Heart left ventricle (tissue), 16 donors: ENCODE measurements around the gene HS3ST3A1. TPM values are rescaled to one million over a fixed set of nuclear protein-coding genes. Genes with fewer than 3 reads are reported as not detected.

Experiments
- ATAC-seq, 4 donors: fragments of 200-7000 bp; cut with Tn5 transposase; one replicate each; pipeline ENCODE4 v1.9.1; 2020 to 2022; ENCODE audit warnings: moderate library complexity in 4 of 4, mild to moderate bottlenecking in 3 of 4, moderate number of reproducible peaks in 1 of 4
- DNase-seq, 5 donors: peaks; one replicate each; pipeline ENCODE4 v3.0.0-alpha.2; 2020
- H3K27ac ChIP-seq, 12 donors: fragments of 200-600 bp; sonication (generic) in 4 of 12; one replicate each; pipeline versions ENCODE4 v1.5.0 to v1.8.0; 2016 to 2022; ENCODE audit warnings: mild to moderate bottlenecking in 2 of 12
- H3K27me3 ChIP-seq, 9 donors: fragments of 200-600 bp; sonication (generic) in 2 of 9; one replicate each; pipeline versions ENCODE4 v1.5.1 to v1.8.0; 2016 to 2022; ENCODE audit warnings: mild to moderate bottlenecking in 3 of 9
- H3K36me3 ChIP-seq, 9 donors: fragments of 200-600 bp; sonication (generic) in 2 of 9; one replicate each; pipeline versions ENCODE4 v1.5.0 to v1.8.0; 2018 to 2022; ENCODE audit warnings: mild to moderate bottlenecking in 2 of 9
- H3K4me1 ChIP-seq, 12 donors: fragments of 200-600 bp; sonication (generic) in 4 of 12; one replicate each; pipeline versions ENCODE4 v1.5.0 to v1.8.0; 2016 to 2022; ENCODE audit warnings: mild to moderate bottlenecking in 3 of 12
- H3K4me3 ChIP-seq, 12 donors: fragments of 200-600 bp; sonication (generic) in 4 of 12; one replicate each; pipeline versions ENCODE4 v1.5.0 to v1.8.0; 2017 to 2022; ENCODE audit warnings: mild to moderate bottlenecking in 9 of 12, moderate library complexity in 4 of 12
- H3K9me3 ChIP-seq, 12 donors: fragments of 200-600 bp; sonication (generic) in 4 of 12; one replicate each; pipeline versions ENCODE4 v1.5.0 to v1.8.0; 2016 to 2022; ENCODE audit warnings: mild to moderate bottlenecking in 1 of 12
- POLR2A ChIP-seq, 2 donors: fragments of 450-650 bp; IDR thresholded peaks; one replicate each; pipeline ENCODE4 v1.6.1; 2017; ENCODE audit warnings: antibody characterized with exemption in 2 of 2, mild to moderate bottlenecking in 2 of 2, moderate library complexity in 2 of 2
- WGBS, 4 donors: extraction: QIAGEN DNeasy Blood & Tissue Kit in 2 of 4; methylation state at CpG; one replicate each; pipeline versions ENCODE4 v1.1.5 to v1.1.7; 2013 to 2018; 5-methylcytosine and 5-hydroxymethylcytosine counted together
- intact Hi-C, 10 donors: fragments of 100-400 bp; cut with DNase I; formaldehyde crosslinking; loops; one replicate each; pipeline versions ENCODE4 v1.11.1 to v1.14.2; 2022
- polyA plus RNA-seq, 2 donors: library from polyadenylated mRNA; stranded (reverse); fragments of 200-250 nt; gene quantifications; one replicate each; pipeline ENCODE4 v1.2.3, GENCODE V29; 2013
- total RNA-seq, 9 donors: library from RNA; depleted of rRNA in 2 of 9; stranded (reverse); fragments of >200 nt in 2 of 9; fragmentation: NEBNext Ultra II Directional in 3 of 9; extraction: Animal tissue kit (Norgen Biotek cat#: 25700) in 3 of 9; gene quantifications; one replicate each; pipeline versions ENCODE4 v1.1.0 to v1.2.4, GENCODE V29; 2016 to 2023
- TF ChIP-seq, protein P1 (sequence below), 12 donors: fragments of 200-600 bp; sonication (generic) in 4 of 12; IDR thresholded peaks; one replicate each; pipeline versions ENCODE4 v1.5.0 to v1.8.0; 2018 to 2022; ENCODE audit warnings: antibody characterized with exemption in 12 of 12, mild to moderate bottlenecking in 5 of 12
- donor health status: ischemic (EF 13 %, LVEDD 7.1; RV severe dilation, severe dysfunction).
- donor health status: healthy with polysubstance abuse.
- donor health status: DM: no; HTN: yes; CAD: no.
- donor health status: DM: no; HTN: no; CAD: no.
- donor health status: ischemic (EF 25% LVEDD 6.9; RV normal size, moderate dysfunction).
- donor health status: ischemic (EF 25% LVEDD 5.7; RV mildly dilated, moderate dysfunction).
- donor health status: healthy.
- donor health status: DM: yes; HTN: yes; CAD: no.
- donor health status: ischemic (EF 35%, LVEDD 5.7; RV mildly dilated, moderate dysfunction).
- donor health status: nonischemic (EF 11% LVEDD 7.7; RV severe dilation, severe dysfunction).
- donor health status: DM: yes; HTN: yes; CAD: no.
- donor health status: PGD.
- donor health status: ischemic (EF 29% LVEDD 5.4; RV normal size, mild dysfunction).
- donor health status: nonischemic (EF 23%, LVEDD 6.1; RV moderate dilation, normal function).

Gene HS3ST3A1
- total and polyA plus RNA-seq, 11 donors, result 0.08 to 5.7 (median 1.8) TPM

DNA sequence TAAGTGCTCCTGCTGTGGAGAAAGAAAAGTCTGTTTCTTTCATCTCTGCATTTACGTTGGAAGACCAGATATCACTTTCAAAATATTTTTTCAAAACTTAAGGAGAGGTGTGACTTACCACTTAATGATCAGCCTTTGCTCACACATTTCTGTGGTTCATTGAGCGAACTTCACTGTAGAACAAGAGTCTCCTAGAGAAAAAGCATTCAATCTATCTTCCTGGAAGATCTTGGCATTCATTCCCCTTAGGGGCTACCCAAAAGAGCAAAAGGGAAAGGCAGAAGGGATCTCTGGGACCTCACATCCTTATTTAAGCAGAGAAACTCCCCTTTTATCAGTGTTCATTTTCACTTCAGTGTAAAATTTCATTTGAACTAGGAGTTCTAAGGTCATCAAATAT lies 61.2 kb downstream of the HS3ST3A1 start:
- TF ChIP-seq, protein P1, sequence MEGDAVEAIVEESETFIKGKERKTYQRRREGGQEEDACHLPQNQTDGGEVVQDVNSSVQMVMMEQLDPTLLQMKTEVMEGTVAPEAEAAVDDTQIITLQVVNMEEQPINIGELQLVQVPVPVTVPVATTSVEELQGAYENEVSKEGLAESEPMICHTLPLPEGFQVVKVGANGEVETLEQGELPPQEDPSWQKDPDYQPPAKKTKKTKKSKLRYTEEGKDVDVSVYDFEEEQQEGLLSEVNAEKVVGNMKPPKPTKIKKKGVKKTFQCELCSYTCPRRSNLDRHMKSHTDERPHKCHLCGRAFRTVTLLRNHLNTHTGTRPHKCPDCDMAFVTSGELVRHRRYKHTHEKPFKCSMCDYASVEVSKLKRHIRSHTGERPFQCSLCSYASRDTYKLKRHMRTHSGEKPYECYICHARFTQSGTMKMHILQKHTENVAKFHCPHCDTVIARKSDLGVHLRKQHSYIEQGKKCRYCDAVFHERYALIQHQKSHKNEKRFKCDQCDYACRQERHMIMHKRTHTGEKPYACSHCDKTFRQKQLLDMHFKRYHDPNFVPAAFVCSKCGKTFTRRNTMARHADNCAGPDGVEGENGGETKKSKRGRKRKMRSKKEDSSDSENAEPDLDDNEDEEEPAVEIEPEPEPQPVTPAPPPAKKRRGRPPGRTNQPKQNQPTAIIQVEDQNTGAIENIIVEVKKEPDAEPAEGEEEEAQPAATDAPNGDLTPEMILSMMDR (IDR thresholded peaks at IDR 0.05), result no peak
- no peak for TF ChIP-seq POLR2A (IDR thresholded peaks at IDR 0.05)

DNA sequence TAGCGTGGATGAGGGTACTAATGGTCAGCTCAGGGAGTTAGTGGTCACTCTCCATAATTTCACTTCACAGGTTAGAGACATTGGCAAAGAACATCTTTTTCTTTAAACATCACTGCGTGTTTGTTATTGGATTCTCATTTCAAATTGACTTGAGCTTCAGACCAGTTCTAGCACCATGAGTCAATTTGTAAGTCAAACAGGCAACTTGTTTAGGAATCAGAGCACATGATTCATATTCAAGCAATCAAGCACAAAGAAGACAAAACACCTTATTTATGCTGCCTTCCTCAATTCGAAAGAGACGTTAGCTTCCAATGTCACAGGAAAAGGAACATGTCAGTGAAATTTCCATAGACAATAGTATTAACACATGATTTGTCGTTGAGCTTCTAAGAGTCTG lies 62.3 kb downstream of the HS3ST3A1 start:
- intact Hi-C loops, result no loop called here
- TF ChIP-seq POLR2A (IDR thresholded peaks at IDR 0.05), result no peak
- TF ChIP-seq, protein P1 (IDR thresholded peaks at IDR 0.05), result no peak
- H3K9me3 ChIP-seq, result peaks cover 0 to 14% (median 4%) of the 10 kb centered on the region in 12 donors
- H3K4me3 ChIP-seq, result no peak overlapping the region
- no peak for DNase-seq
- no peaks in the 10 kb centered on the region for H3K27me3 ChIP-seq
- WGBS, 4 donors, result 85 to 90% (median 87%) methylated on average over 5 of the region's 5 CpGs
- no peak overlapping the region for H3K27ac ChIP-seq
- H3K4me1 ChIP-seq, result peaks cover 0 to 10% (median 0%) of the 10 kb centered on the region in 12 donors
- H3K36me3 ChIP-seq, result no peaks in the 10 kb centered on the region
- no peak for ATAC-seq

More for the DNA sequence above, 61.2 kb downstream of the HS3ST3A1 start:
- Histone ChIP-seq H3K9me3 (peaks cover 0 to 3% (median 0%) of the 10 kb centered on the region in 12 donors), H3K4me3 (no peak overlapping the region), H3K27ac (no peak overlapping the region), H3K36me3 (no peaks in the 10 kb centered on the region), H3K4me1 (peaks cover 0 to 10% (median 0%) of the 10 kb centered on the region in 12 donors), H3K27me3 (no peaks in the 10 kb centered on the region)
- intact Hi-C loops, result no loop called here
- ATAC-seq (no peak), DNase-seq (no peak)
- 64 to 88% (median 74%) methylated on average over 2 of the region's 2 CpGs for WGBS, 4 donors

DNA sequence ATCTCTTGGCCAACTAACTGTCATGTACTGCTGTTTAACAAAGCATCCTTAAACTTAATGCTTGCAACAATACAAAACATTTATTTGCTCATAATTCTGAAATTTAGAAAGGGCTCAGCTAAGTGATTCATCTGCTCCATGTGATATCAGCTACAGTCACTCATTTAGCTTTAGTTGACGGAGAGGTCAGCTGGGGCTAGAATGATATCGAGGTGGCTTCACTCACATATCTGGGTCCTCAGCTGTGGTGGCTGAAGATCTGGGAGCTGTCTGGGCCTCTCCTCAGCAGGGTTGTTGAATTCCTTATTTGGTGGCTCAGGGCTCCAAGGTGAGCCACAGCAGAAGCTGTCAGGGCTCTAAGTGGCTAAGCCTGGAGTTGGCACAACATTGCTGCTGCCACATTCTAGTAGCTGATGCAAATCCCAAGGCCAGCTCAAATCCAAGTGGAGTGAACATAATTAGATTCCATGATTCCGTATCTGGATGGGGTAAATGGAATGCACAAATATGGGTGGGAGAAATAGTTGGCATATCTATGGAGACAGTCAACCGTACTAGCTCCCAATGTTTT lies 62.8 kb downstream of the HS3ST3A1 start:
- peaks cover 0 to 18% (median 4%) of the 10 kb centered on the region in 12 donors for H3K9me3 ChIP-seq
- no peaks in the 10 kb centered on the region for H3K27me3 ChIP-seq
- H3K27ac ChIP-seq, result no peak overlapping the region
- H3K4me1 ChIP-seq, result peaks cover 0 to 10% (median 0%) of the 10 kb centered on the region in 12 donors
- 84 to 92% (median 91%) methylated on average over 4 of the region's 4 CpGs for WGBS, 4 donors
- no peaks in the 10 kb centered on the region for H3K36me3 ChIP-seq
- H3K4me3 ChIP-seq, result no peak overlapping the region
- DNase-seq (no peak), ATAC-seq (no peak)
- intact Hi-C loops, result no loop called here
- TF ChIP-seq, protein P1 (IDR thresholded peaks at IDR 0.05), result no peak
- no peak for TF ChIP-seq POLR2A (IDR thresholded peaks at IDR 0.05)

DNA sequence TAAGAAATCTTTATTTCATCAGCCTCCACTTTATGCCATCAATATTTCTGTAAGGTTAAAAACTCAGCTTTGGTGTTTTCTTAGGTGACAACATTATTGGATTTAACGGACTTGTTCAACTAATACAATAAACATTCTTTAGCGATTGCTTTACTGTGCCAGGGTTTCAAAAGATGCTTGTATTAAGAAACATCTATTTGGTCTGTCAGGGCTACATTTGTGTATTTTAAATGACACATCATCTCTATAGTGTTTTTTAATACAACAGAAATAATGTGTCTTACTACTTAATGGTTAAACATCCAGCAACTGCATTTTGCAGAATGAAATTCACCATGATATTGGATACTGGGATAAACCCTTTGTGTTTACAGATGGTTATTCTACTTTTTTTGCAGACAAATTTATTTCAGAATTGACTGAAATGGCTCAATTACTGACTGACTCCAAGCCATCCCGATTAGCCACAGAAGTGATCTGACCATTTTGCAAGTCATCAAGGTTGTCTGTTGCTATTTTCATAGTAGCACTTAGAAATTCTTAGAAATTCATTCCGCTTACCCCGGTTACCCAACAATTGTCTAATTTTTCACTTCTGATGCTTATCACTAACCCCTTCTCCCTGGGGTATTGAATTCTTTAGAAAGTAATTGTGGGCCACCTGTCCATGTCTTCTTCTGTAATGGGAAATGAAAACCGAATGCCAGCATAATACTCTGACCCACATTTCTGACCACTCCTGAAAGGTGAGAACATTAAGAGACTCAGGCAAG lies 63.7 kb downstream of the HS3ST3A1 start:
- Histone ChIP-seq H3K36me3 (no peaks in the 10 kb centered on the region), H3K4me3 (no peak overlapping the region), H3K27ac (no peak overlapping the region), H3K4me1 (peaks cover 0 to 10% (median 0%) of the 10 kb centered on the region in 12 donors), H3K9me3 (peaks cover 0 to 18% (median 4%) of the 10 kb centered on the region in 12 donors), H3K27me3 (no peaks in the 10 kb centered on the region)
- no peak for ATAC-seq
- intact Hi-C loops, result no loop called here
- 88 to 89% (median 88%) methylated on average over 6 of the region's 6 CpGs for WGBS, 4 donors
- TF ChIP-seq, protein P1 (IDR thresholded peaks at IDR 0.05), result no peak
- TF ChIP-seq POLR2A (IDR thresholded peaks at IDR 0.05), result no peak
- no peak for DNase-seq
